Measurements from ENCODE around the gene N4BP2L2. TPM values are rescaled to one million over a fixed set of nuclear protein-coding genes. Genes with fewer than 3 reads are reported as not detected.

N4BP2L2 gene
- total RNA-seq, 1 donor, result 220 TPM

DNA sequence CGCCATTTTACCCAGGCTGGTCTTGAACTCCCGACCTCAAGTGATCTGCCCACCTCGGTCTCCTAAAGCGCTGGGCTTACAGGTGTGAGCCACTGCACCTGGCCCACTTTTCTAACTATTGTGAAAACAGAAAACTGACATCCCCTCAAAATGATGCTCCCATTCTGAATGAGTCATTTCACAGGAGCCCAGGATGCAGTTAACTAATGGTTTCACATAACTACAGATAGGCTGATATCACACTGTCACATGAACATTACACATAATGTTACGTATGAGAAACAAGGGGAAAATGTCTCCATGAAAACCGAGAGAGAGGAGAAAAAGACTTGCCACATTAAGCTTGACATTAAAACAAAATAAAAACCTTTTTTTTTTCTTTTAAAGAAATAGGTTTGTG is 37.5 kb downstream of the N4BP2L2 start:
- H3K9me3 ChIP-seq (ENCODE audit: low read depth, low read length), result no peaks in the 10 kb centered on the region
- no peaks in the 10 kb centered on the region for H3K27me3 ChIP-seq (ENCODE audit: insufficient read depth, low read length)
- no peak overlapping the region for H3K4me3 ChIP-seq (ENCODE audit: low read length)
- H3K4me1 ChIP-seq (ENCODE audit: insufficient read depth, low read length), result peaks cover 5% of the 10 kb centered on the region

- Histone ChIP-seq H3K4me3 (ENCODE audit: low read length) (no peak overlapping the region), H3K27me3 (ENCODE audit: insufficient read depth, low read length) (no peaks in the 10 kb centered on the region), H3K4me1 (ENCODE audit: insufficient read depth, low read length) (peaks cover 5% of the 10 kb centered on the region), H3K9me3 (ENCODE audit: low read depth, low read length) (no peaks in the 10 kb centered on the region)
Observed at GRCh38 chr13:32499538-32500210, 38.9 kb downstream of the N4BP2L2 start.

GRCh38 chr13:32497589-32497988 is 41.0 kb downstream of the N4BP2L2 start:
- H3K4me1 ChIP-seq (ENCODE audit: insufficient read depth, low read length), result peaks cover 5% of the 10 kb centered on the region
- H3K27me3 ChIP-seq (ENCODE audit: insufficient read depth, low read length), result no peaks in the 10 kb centered on the region
- no peak overlapping the region for H3K4me3 ChIP-seq (ENCODE audit: low read length)
- H3K9me3 ChIP-seq (ENCODE audit: low read depth, low read length), result no peaks in the 10 kb centered on the region

GRCh38 chr13:32496599-32497160 is 41.9 kb downstream of the N4BP2L2 start:
- H3K4me1 ChIP-seq (ENCODE audit: insufficient read depth, low read length), result peaks cover 5% of the 10 kb centered on the region
- H3K4me3 ChIP-seq (ENCODE audit: low read length), result no peak overlapping the region
- no peaks in the 10 kb centered on the region for H3K9me3 ChIP-seq (ENCODE audit: low read depth, low read length)
- H3K27me3 ChIP-seq (ENCODE audit: insufficient read depth, low read length), result no peaks in the 10 kb centered on the region

GRCh38 chr13:32495841-32496240 is 42.8 kb downstream of the N4BP2L2 start:
- Histone ChIP-seq H3K4me1 (ENCODE audit: insufficient read depth, low read length) (peaks cover 5% of the 10 kb centered on the region), H3K27me3 (ENCODE audit: insufficient read depth, low read length) (no peaks in the 10 kb centered on the region), H3K9me3 (ENCODE audit: low read depth, low read length) (no peaks in the 10 kb centered on the region), H3K4me3 (ENCODE audit: low read length) (no peak overlapping the region)

GRCh38 chr13:32495429-32495828 is 43.2 kb downstream of the N4BP2L2 start:
- no peaks in the 10 kb centered on the region for H3K9me3 ChIP-seq (ENCODE audit: low read depth, low read length)
- H3K27me3 ChIP-seq (ENCODE audit: insufficient read depth, low read length), result no peaks in the 10 kb centered on the region
- no peak overlapping the region for H3K4me3 ChIP-seq (ENCODE audit: low read length)
- peaks cover 5% of the 10 kb centered on the region for H3K4me1 ChIP-seq (ENCODE audit: insufficient read depth, low read length)

DNA sequence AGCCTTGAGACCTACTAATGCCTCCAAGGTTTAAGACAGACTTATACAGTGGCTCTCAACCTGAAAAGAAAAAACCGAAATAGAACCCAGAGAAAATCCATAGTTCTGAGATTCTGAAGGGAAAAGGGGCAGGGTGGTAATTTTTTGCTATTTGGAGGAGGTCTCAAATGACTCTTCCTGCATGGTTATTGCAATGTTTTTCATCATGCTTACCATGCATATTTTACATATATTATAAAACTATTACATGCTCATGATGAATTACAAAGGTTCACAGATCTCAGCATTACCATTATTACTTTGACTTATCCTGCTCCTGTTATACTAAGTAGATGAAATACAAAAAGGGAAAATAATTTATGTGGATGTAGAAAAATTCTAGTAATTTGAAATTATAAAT is 47.6 kb downstream of the N4BP2L2 start:
- H3K4me1 ChIP-seq (ENCODE audit: insufficient read depth, low read length), result no peaks in the 10 kb centered on the region
- H3K27me3 ChIP-seq (ENCODE audit: insufficient read depth, low read length), result no peaks in the 10 kb centered on the region
- no peaks in the 10 kb centered on the region for H3K9me3 ChIP-seq (ENCODE audit: low read depth, low read length)
- no peak overlapping the region for H3K4me3 ChIP-seq (ENCODE audit: low read length)

DNA sequence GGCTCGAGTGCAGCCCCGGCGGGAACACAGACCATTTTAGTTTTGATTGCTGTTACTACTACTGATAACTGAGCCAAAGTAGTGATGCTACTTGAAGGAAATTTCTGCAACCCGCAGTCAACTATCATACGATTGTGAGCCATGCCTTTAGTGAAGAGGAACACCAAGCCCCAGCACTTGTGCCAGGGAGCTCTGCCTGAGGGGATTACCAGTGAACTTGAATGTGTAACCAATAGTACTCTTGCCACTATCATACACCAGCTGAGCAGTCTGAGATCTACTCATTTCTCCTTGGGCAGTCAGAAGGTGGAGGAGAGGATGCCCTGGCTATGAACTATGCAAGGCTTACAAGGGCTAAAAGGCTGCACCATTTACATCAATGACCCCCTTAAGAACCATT is 61.7 kb downstream of the N4BP2L2 start:
- Histone ChIP-seq H3K9me3 (ENCODE audit: low read depth, low read length) (no peaks in the 10 kb centered on the region), H3K27me3 (ENCODE audit: insufficient read depth, low read length) (no peaks in the 10 kb centered on the region), H3K4me3 (ENCODE audit: low read length) (no peak overlapping the region), H3K4me1 (ENCODE audit: insufficient read depth, low read length) (peaks cover under 1% of the 10 kb centered on the region)

DNA sequence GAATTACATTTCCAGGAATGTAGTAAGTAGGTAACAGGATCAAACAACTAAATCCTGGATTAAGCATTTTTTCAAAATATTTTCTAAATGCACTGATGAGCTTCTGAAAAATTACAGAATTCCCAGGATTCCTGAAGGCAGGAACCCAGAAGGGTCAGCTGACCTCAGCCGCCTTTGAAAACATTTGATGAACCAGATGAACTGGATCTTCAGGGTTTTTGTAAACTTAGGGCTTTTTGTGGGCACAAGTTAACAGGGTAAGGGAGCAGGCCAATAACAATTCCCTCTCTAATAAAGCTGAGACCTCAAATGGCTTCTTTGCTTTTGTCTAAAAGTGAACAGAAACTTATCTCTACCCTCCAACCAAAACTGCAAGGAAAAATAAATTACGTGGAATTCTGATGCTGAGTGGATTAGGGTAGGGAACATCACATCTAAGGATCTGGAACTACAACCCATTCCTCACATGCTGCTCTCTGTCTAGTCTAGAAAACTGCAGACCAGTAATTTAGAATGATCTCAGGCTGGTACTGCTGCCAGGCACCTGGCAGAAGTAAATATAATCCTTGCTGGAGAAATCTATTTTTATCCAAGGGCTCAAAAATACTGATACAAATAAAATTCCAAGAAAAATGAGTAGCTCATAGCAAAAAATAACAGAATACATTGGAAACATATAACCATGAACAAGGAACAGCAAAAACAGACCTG is 62.4 kb downstream of the N4BP2L2 start:
- no peaks in the 10 kb centered on the region for H3K9me3 ChIP-seq (ENCODE audit: low read depth, low read length)
- H3K4me3 ChIP-seq (ENCODE audit: low read length), result no peak overlapping the region
- peaks cover 3% of the 10 kb centered on the region for H3K4me1 ChIP-seq (ENCODE audit: insufficient read depth, low read length)
- H3K27me3 ChIP-seq (ENCODE audit: insufficient read depth, low read length), result no peaks in the 10 kb centered on the region

- H3K4me1 ChIP-seq (ENCODE audit: insufficient read depth, low read length), result peaks cover 3% of the 10 kb centered on the region
- no peaks in the 10 kb centered on the region for H3K27me3 ChIP-seq (ENCODE audit: insufficient read depth, low read length)
- H3K4me3 ChIP-seq (ENCODE audit: low read length), result no peak overlapping the region
Observed at GRCh38 chr13:32474999-32475792, 63.4 kb downstream of the N4BP2L2 start.

DNA sequence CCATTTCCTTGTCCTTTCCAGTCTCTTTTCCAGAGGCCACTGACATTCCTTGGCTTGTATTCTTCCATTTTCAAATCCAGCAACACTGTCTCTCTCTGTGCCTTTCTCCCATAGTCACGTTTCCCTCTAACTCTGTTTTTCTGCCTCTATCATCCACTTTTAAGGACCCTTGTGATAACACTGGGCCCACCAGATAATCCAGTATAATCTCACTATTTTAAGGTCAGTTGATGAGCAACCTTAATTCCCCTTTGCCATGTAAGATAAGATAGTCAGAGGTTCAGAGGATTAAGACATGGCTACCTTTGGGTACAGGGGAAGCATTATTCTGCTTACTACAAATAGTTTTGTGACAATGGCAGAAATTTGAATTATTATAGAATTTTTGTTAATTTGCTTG is 64.9 kb downstream of the N4BP2L2 start:
- H3K4me3 ChIP-seq (ENCODE audit: low read length), result no peak overlapping the region
- H3K27me3 ChIP-seq (ENCODE audit: insufficient read depth, low read length), result no peaks in the 10 kb centered on the region
- H3K4me1 ChIP-seq (ENCODE audit: insufficient read depth, low read length), result peaks cover 3% of the 10 kb centered on the region
- H3K9me3 ChIP-seq (ENCODE audit: low read depth, low read length), result no peaks in the 10 kb centered on the region

More at GRCh38 chr13:32474999-32475792, 63.4 kb downstream of the N4BP2L2 start:
- H3K9me3 ChIP-seq (ENCODE audit: low read depth, low read length), result no peaks in the 10 kb centered on the region

GRCh38 chr13:32472194-32472621 is 66.4 kb downstream of the N4BP2L2 start:
- Histone ChIP-seq H3K27me3 (ENCODE audit: insufficient read depth, low read length) (no peaks in the 10 kb centered on the region), H3K4me3 (ENCODE audit: low read length) (no peak overlapping the region), H3K9me3 (ENCODE audit: low read depth, low read length) (no peaks in the 10 kb centered on the region)

DNA sequence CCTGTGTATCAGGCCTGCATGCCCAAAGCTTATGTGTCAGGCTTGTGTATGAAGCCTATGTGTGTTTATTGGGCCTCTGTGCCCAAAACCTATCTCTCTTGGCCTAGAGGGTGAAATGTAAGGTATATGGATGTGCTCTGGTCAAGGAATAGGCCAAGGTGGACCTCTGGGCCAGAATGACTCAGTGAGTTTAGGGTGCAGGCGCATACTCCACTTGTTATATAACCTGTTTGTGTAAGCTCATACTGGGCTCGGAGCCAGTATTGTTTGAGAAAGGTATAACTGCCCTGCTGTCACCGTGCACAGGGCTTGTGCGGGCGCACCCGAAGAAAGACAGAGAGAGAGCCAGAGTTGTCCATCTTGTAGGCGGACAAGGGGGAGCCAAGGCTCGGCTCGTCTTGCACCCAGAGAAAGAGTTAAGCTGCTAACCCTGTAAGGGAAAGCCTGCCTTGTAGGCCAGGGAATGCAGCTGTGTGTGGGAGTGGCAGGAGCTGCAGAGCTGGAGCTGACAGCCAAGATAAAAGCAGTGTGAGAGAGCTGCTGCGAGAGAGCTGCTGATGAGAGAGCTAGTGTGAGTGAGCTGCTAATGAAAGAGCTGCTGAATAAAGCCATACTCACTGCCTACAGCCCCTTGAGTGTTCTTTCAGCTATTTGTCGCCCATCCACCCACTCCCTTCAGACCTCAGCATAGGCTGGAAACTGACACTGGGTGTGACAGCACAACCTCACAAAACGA is 67.2 kb downstream of the N4BP2L2 start:
- no peaks in the 10 kb centered on the region for H3K9me3 ChIP-seq (ENCODE audit: low read depth, low read length)
- H3K27me3 ChIP-seq (ENCODE audit: insufficient read depth, low read length), result no peaks in the 10 kb centered on the region
- peaks cover 3% of the 10 kb centered on the region for H3K4me1 ChIP-seq (ENCODE audit: insufficient read depth, low read length)
- H3K4me3 ChIP-seq (ENCODE audit: low read length), result no peak overlapping the region

More at GRCh38 chr13:32472194-32472621, 66.4 kb downstream of the N4BP2L2 start:
- H3K4me1 ChIP-seq (ENCODE audit: insufficient read depth, low read length), result peaks cover 3% of the 10 kb centered on the region

DNA sequence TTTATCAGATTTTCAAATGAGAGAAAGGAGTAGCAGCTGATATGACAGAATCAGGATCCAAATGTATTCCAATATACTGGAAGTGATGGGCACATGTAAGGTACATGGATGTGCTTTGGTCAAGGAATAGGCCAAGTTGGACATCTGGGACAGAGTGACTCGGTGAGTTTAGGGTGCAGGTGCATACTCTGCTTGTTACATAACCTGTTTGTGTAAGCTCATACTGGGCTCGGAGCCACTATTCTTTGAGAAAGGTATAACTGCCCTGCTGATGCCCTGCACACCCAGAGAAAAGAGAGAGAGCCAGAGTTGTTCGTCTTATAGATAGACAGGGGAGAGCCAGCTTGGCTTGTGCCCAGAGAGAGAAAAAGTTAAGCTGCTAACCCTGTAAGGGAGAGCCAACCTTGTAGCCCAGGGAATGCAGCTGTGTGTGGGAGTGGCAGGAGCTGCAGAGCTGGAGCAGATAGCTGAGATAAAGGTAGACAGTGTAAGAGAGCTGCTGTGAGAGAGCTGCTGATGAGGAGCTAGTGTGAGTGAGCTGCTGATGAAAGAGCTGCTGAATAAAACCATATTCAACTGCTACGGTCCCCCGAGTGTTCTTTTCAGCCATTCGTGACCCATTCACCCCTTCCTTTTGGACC is 70.0 kb downstream of the N4BP2L2 start:
- H3K4me1 ChIP-seq (ENCODE audit: insufficient read depth, low read length), result peaks cover 3% of the 10 kb centered on the region
- no peaks in the 10 kb centered on the region for H3K9me3 ChIP-seq (ENCODE audit: low read depth, low read length)
- H3K27me3 ChIP-seq (ENCODE audit: insufficient read depth, low read length), result no peaks in the 10 kb centered on the region
- no peak overlapping the region for H3K4me3 ChIP-seq (ENCODE audit: low read length)
